GM12878 (cell line): ENCODE results near the gene ATP5PB. TPM values are rescaled to one million over a fixed set of nuclear protein-coding genes. Genes with fewer than 3 reads are reported as not detected.

Source experiments
- ATAC-seq: fragments of 200-7000 bp; cut with Tn5 transposase; 3 replicates; pipeline ENCODE4 v1.9.1; 2020; ENCODE audit warnings: mild to moderate bottlenecking, moderate library complexity
- BruUV-seq: library from RNA; stranded (reverse); fragments of 400-500 nt; replicated peaks from 2 replicates; lab custom pipeline; 2021; lab: Mats Ljungman, UMichigan
- CTCF ChIA-PET: fragments of 300-600 bp; sonication (Branson Sonifier 250); formaldehyde crosslinking; extraction: SDS; loops from one replicate; lab custom pipeline; 2021; ENCODE audit warnings: inconsistent platforms; lab: Yijun Ruan, JAX
- POLR2A ChIA-PET: fragments of 350-600 bp; formaldehyde crosslinking; extraction: SDS; loops from one replicate; lab custom pipeline; 2021; ENCODE audit warnings: inconsistent platforms; lab: Charles Lee
- RAD21 ChIA-PET: fragments of 300-600 bp; sonication (Branson Sonifier 250); formaldehyde crosslinking; loops from one replicate; lab custom pipeline; 2023; ENCODE audit warnings: antibody characterized with exemption; ENCODE audit not compliant: unreplicated experiment; lab: Charles Lee
- SMC1A ChIA-PET: fragments of 300-600 bp; sonication (Branson Sonifier 250); formaldehyde crosslinking; loops from one replicate; lab custom pipeline; 2023; ENCODE audit not compliant: unreplicated experiment, uncharacterized antibody; lab: Charles Lee
- DNase-seq: peaks from one replicate; pipeline ENCODE4 v3.0.0-alpha.2; 2011; ENCODE audit warnings: low read depth, low spot score
- FAIRE-seq: peaks from 3 replicates; lab custom pipeline; 2011; peaks lifted over from hg19 to GRCh38; lab: Jason Lieb, UNC
- H2AFZ ChIP-seq: 2 replicates; pipeline ENCODE4 v1.6.0; 2011; ENCODE audit warnings: low read depth, low read length, control low read depth; ENCODE audit not compliant: control insufficient read depth
- H3K27ac ChIP-seq: 2 replicates; pipeline ENCODE4 v1.5.1; 2011; ENCODE audit warnings: control low read depth; ENCODE audit not compliant: control insufficient read depth, insufficient read depth
- H3K27me3 ChIP-seq, 2 experiments: replicated peaks in 1 of 2; 2 replicates each; pipeline versions ENCODE4 v1.6.0 to v1.6.1; 2011; ENCODE audit warnings: low read length in 1 of 2; ENCODE audit not compliant: control insufficient read depth in 2 of 2, insufficient read depth in 2 of 2
- H3K36me3 ChIP-seq, 2 experiments: 2 replicates each; pipeline ENCODE4 v1.5.1; 2011; ENCODE audit warnings: low read length in 1 of 2; ENCODE audit not compliant: control insufficient read depth in 2 of 2, insufficient read depth in 2 of 2
- H3K4me1 ChIP-seq: 2 replicates; pipeline ENCODE4 v1.6.1; 2011; ENCODE audit warnings: mild to moderate bottlenecking, low read length, moderate library complexity, mixed read lengths; ENCODE audit not compliant: control insufficient read depth, insufficient read depth
- H3K4me2 ChIP-seq: 2 replicates; pipeline ENCODE4 v1.6.0; 2011; ENCODE audit warnings: control low read depth; ENCODE audit not compliant: control insufficient read depth, insufficient read depth
- H3K4me3 ChIP-seq: fragments of 200-600 bp; sonication (generic); 2 replicates; pipeline ENCODE4 v1.5.1; 2016
- H3K79me2 ChIP-seq: 2 replicates; pipeline ENCODE4 v1.6.0; 2011; ENCODE audit warnings: low read length; ENCODE audit not compliant: control insufficient read depth, insufficient read depth
- H3K9ac ChIP-seq: 2 replicates; pipeline ENCODE4 v1.8.0; 2011; ENCODE audit warnings: low read length, control low read depth, mixed read lengths; ENCODE audit not compliant: control insufficient read depth, insufficient read depth
- H3K9me3 ChIP-seq: replicated peaks from 3 replicates; pipeline ENCODE4 v1.5.1; 2011; ENCODE audit warnings: mild to moderate bottlenecking, low read length; ENCODE audit not compliant: control insufficient read depth, insufficient read depth
- H4K20me1 ChIP-seq: 2 replicates; pipeline ENCODE4 v1.6.0; 2011; ENCODE audit not compliant: control insufficient read depth, insufficient read depth
- ATF7 ChIP-seq: fragments of 450-650 bp; IDR thresholded peaks from 2 replicates; pipeline ENCODE4 v1.6.1; 2016; ENCODE audit warnings: low read depth, mild to moderate bottlenecking
- CREB1 ChIP-seq: IDR thresholded peaks from 2 replicates; pipeline ENCODE4 v1.6.1; 2012; ENCODE audit warnings: low read depth, mild to moderate bottlenecking, inconsistent platforms
- CREM ChIP-seq: IDR thresholded peaks from 2 replicates; pipeline ENCODE4 v1.6.1; 2014; ENCODE audit warnings: antibody characterized with exemption, low read depth
- IRF4 ChIP-seq: IDR thresholded peaks from 2 replicates; pipeline ENCODE4 v1.6.1; 2011; ENCODE audit warnings: low read depth, low read length
- KLF5 ChIP-seq: fragments of 450-650 bp; IDR thresholded peaks from 2 replicates; pipeline ENCODE4 v1.6.1; 2014; ENCODE audit warnings: mild to moderate bottlenecking; ENCODE audit not compliant: partially characterized antibody
- MYB ChIP-seq: fragments of 150-350 bp; IDR thresholded peaks from 2 replicates; pipeline ENCODE4 v1.6.1; 2014; ENCODE audit warnings: mild to moderate bottlenecking, low read depth, low read length, borderline replicate concordance
- RAD21 ChIP-seq: IDR thresholded peaks from 2 replicates; pipeline ENCODE4 v1.6.1; 2011; ENCODE audit warnings: mild to moderate bottlenecking, low read depth, low read length, moderate library complexity; ENCODE audit not compliant: insufficient read depth
- RCOR1 ChIP-seq: conservative IDR thresholded peaks from 2 replicates; pipeline ENCODE4 v1.6.1; 2012; ENCODE audit warnings: low read depth, low read length, improper control_type of control experiment
- TCF12 ChIP-seq: IDR thresholded peaks from 2 replicates; pipeline ENCODE4 v1.6.1; 2011; ENCODE audit warnings: low read depth, mild to moderate bottlenecking, low read length
- YY1 ChIP-seq: IDR thresholded peaks from 2 replicates; pipeline ENCODE4 v1.6.1; 2011; ENCODE audit warnings: low read depth, mild to moderate bottlenecking, low read length
- WGBS: methylation state at CpG from one replicate; pipeline ENCODE4 v1.1.6; 2016; ENCODE audit warnings: low lambda C conversion rate; ENCODE audit not compliant: insufficient replicate concordance, insufficient coverage; ENCODE audit errors: missing lambda C conversion rate; 5-methylcytosine and 5-hydroxymethylcytosine counted together
- in situ Hi-C: fragments of 300-500 bp; cut with MboI; formaldehyde crosslinking; loops from 9 replicates; pipeline ENCODE4 v1.14.3; 2018; ENCODE audit warnings: mixed read lengths
- intact Hi-C: fragments of 100-400 bp; cut with micrococcal nuclease; formaldehyde crosslinking; loops from one replicate; pipeline ENCODE4 v1.14.2; 2022; ENCODE audit not compliant: unreplicated experiment
- polyA plus RNA-seq, 11 experiments: library from polyadenylated mRNA; depleted of rRNA in 4 of 11; unstranded in 6 of 11; stranded (reverse) in 5 of 11; fragments of >200 nt; fragmentation: Nextera tagmentation in 4 of 11; fragmentation: Illumina TruSeq in 1 of 11; extraction: Ambion mirVana in 4 of 11; extraction: Trizol in 1 of 11; gene quantifications; 1 replicate in 1 of 11; 2 replicates in 10 of 11; pipeline versions ENCODE4 v1.2.1 to v1.2.3, GENCODE V29; 2011 to 2016; ENCODE audit warnings: inconsistent platforms in 2 of 11, missing spikeins in 2 of 11, low read depth in 1 of 11
- total RNA-seq, 4 experiments: library from RNA; depleted of rRNA in 3 of 4; stranded (reverse); fragments of >200 nt in 3 of 4; fragmentation: Illumina TruSeq in 1 of 4; extraction: Trizol in 1 of 4; gene quantifications; 2 replicates each; pipeline versions ENCODE4 v1.2.1 to v1.2.3, GENCODE V29; 2013 to 2021
- TF ChIP-seq, protein P1 (sequence below): fragments of 150-350 bp; IDR thresholded peaks from 2 replicates; pipeline ENCODE4 v1.6.1; 2014; ENCODE audit warnings: mild to moderate bottlenecking, low read depth, low read length
- TF ChIP-seq, protein P2 (sequence below): fragments of 450-650 bp; IDR thresholded peaks from 2 replicates; pipeline ENCODE4 v1.6.1; 2017; ENCODE audit warnings: low read depth, mild to moderate bottlenecking, moderate library complexity
- TF ChIP-seq, protein P3 (sequence below), 3 experiments: IDR thresholded peaks in 2 of 3; conservative IDR thresholded peaks in 1 of 3; 2 replicates each; pipeline ENCODE4 v1.5.1; 2011; ENCODE audit warnings: low read depth in 3 of 3, low read length in 3 of 3, mild to moderate bottlenecking in 3 of 3, control low read depth in 2 of 3, moderate library complexity in 2 of 3, inconsistent platforms in 1 of 3, mixed read lengths in 1 of 3; ENCODE audit not compliant: control insufficient read depth in 2 of 3, insufficient read depth in 1 of 3; ENCODE audit errors: extremely low read depth in 1 of 3
- TF ChIP-seq, protein P4 (sequence below): fragments of 450-650 bp; IDR thresholded peaks from 2 replicates; pipeline ENCODE4 v1.6.1; 2016; ENCODE audit warnings: mild to moderate bottlenecking
- TF ChIP-seq, protein P5 (sequence below): fragments of 450-650 bp; IDR thresholded peaks from 2 replicates; pipeline ENCODE4 v1.6.1; 2016; ENCODE audit warnings: mild to moderate bottlenecking

Gene ATP5PB
- total and polyA plus RNA-seq, 10 of the 15 experiments (the other 5 are each of a cell fraction or from before 2014, with no cell fraction given): 380 to 1,760 (median 677) TPM

DNA sequence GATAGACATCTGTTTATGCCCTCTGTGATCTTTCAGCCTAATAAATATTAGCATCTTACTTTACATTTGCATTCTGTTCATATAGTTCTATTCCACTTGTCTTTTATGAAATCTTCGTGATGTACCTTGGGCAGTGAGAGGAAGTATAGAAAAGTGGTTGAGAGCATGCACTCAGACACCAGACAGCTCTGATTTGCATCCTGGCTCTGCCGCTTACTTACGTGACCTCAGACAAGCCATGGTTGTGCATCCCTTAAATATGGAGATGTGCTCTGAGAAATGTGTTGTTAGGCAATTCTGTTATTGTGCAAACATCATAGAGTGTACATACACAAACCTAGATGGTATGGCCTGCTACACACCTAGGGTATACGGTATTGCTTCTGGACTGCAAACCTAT lies 44.7 kb upstream of the ATP5PB start (continued):
- TF ChIP-seq IRF4 (no peak), MYB (no peak), ATF7 (no peak), YY1 (no peak), CREB1 (no peak), RCOR1 (no peak), KLF5 (no peak)
- TF ChIP-seq, protein P1, sequence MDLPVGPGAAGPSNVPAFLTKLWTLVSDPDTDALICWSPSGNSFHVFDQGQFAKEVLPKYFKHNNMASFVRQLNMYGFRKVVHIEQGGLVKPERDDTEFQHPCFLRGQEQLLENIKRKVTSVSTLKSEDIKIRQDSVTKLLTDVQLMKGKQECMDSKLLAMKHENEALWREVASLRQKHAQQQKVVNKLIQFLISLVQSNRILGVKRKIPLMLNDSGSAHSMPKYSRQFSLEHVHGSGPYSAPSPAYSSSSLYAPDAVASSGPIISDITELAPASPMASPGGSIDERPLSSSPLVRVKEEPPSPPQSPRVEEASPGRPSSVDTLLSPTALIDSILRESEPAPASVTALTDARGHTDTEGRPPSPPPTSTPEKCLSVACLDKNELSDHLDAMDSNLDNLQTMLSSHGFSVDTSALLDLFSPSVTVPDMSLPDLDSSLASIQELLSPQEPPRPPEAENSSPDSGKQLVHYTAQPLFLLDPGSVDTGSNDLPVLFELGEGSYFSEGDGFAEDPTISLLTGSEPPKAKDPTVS: no peak
- TF ChIP-seq, protein P2, sequence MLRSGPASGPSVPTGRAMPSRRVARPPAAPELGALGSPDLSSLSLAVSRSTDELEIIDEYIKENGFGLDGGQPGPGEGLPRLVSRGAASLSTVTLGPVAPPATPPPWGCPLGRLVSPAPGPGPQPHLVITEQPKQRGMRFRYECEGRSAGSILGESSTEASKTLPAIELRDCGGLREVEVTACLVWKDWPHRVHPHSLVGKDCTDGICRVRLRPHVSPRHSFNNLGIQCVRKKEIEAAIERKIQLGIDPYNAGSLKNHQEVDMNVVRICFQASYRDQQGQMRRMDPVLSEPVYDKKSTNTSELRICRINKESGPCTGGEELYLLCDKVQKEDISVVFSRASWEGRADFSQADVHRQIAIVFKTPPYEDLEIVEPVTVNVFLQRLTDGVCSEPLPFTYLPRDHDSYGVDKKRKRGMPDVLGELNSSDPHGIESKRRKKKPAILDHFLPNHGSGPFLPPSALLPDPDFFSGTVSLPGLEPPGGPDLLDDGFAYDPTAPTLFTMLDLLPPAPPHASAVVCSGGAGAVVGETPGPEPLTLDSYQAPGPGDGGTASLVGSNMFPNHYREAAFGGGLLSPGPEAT: no peak

DNA sequence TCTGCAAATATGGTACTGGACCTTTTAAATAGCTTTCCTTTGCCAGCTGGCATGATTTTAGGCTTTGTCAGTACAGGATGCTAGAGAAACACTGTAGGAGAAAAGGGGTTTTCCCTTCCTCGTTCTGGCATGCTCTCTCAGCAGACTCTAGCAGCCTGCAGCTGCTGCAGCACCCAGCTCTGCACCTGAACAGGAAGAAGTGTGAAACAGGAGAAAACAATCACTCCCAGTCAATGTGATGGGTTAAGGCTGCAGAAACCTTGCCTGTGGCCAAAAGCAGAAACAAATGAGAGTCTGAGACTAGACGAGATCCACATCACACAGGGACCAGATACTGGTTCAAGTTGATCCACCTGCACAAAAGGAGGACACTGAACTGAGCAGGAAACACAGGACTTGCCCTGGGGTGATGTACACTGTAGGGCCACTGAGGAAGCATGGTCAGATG lies 42.9 kb upstream of the ATP5PB start:
- DNase-seq (peak; percentile 63), ATAC-seq (peak; percentile 98), FAIRE-seq (peak; percentile 61)
- Histone ChIP-seq H3K4me2 (peak overlapping the region; percentile 45), H3K4me1 (peaks cover 5% of the 10 kb centered on the region), H3K27me3 (no peaks in the 10 kb centered on the region), H3K9ac (no peak overlapping the region), H2AFZ (peak overlapping the region; percentile 59; the same call in 1 of the 2 replicates), H3K9me3 (no peaks in the 10 kb centered on the region), H3K36me3 (no peaks in the 10 kb centered on the region), H3K4me3 (no peak overlapping the region), H3K79me2 (no peaks in the 10 kb centered on the region), H3K27ac (no peak overlapping the region), H4K20me1 (no peaks in the 10 kb centered on the region)
- SMC1A ChIA-PET: interaction anchor here (0.6 to 1.5 kb wide), 4 partner anchors 9 to 401 kb away, joined by 3 to 6 read pairs (median 4); no protein-coding TSS in a partner anchor
- intact Hi-C loops: loop anchor here (10.0 kb wide), 1 partner anchor 358 kb away; no protein-coding TSS in a partner anchor
- CTCF ChIA-PET: interaction anchor here (1.2 to 1.9 kb wide), 4 partner anchors 37 to 376 kb away, joined by 3 to 8 read pairs (median 3); no protein-coding TSS in a partner anchor
- 4% methylated on average over 2 of the region's 2 CpGs for WGBS
- RAD21 ChIA-PET: interaction anchor here (0.8 to 2.7 kb wide), 3 partner anchors 10 to 376 kb away, joined by 3 to 9 read pairs (median 4); no protein-coding TSS in a partner anchor
- POLR2A ChIA-PET: no interaction called here
- BruUV-seq: no TSS peak
- in situ Hi-C loops: no loop called here
- TF ChIP-seq, protein P3, sequence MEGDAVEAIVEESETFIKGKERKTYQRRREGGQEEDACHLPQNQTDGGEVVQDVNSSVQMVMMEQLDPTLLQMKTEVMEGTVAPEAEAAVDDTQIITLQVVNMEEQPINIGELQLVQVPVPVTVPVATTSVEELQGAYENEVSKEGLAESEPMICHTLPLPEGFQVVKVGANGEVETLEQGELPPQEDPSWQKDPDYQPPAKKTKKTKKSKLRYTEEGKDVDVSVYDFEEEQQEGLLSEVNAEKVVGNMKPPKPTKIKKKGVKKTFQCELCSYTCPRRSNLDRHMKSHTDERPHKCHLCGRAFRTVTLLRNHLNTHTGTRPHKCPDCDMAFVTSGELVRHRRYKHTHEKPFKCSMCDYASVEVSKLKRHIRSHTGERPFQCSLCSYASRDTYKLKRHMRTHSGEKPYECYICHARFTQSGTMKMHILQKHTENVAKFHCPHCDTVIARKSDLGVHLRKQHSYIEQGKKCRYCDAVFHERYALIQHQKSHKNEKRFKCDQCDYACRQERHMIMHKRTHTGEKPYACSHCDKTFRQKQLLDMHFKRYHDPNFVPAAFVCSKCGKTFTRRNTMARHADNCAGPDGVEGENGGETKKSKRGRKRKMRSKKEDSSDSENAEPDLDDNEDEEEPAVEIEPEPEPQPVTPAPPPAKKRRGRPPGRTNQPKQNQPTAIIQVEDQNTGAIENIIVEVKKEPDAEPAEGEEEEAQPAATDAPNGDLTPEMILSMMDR (IDR thresholded peaks at IDR 0.05 in 2 of 3, conservative IDR thresholded peaks at IDR 0.05 in 1 of 3; ENCODE audit: control insufficient read depth in 2 of 3, extremely low read depth in 1 of 3, insufficient read depth in 1 of 3, low read depth in 3 of 3, low read length in 3 of 3): no peak
- TF ChIP-seq IRF4: 0 out of 2 replicates have a peak, but pooled peaks have one; percentile 36
- 0 out of 2 replicates have a peak, but pooled peaks have one; percentile 7 for TF ChIP-seq RAD21
- peak; percentile 70; the same call in 1 of the 2 replicates for TF ChIP-seq TCF12
- TF ChIP-seq CREM: peak; percentile 28; the same call in 1 of the 2 replicates
- TF ChIP-seq, protein P4, sequence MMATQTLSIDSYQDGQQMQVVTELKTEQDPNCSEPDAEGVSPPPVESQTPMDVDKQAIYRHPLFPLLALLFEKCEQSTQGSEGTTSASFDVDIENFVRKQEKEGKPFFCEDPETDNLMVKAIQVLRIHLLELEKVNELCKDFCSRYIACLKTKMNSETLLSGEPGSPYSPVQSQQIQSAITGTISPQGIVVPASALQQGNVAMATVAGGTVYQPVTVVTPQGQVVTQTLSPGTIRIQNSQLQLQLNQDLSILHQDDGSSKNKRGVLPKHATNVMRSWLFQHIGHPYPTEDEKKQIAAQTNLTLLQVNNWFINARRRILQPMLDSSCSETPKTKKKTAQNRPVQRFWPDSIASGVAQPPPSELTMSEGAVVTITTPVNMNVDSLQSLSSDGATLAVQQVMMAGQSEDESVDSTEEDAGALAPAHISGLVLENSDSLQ: 0 out of 2 replicates have a peak, but pooled peaks have one; percentile 22
- TF ChIP-seq, protein P5, sequence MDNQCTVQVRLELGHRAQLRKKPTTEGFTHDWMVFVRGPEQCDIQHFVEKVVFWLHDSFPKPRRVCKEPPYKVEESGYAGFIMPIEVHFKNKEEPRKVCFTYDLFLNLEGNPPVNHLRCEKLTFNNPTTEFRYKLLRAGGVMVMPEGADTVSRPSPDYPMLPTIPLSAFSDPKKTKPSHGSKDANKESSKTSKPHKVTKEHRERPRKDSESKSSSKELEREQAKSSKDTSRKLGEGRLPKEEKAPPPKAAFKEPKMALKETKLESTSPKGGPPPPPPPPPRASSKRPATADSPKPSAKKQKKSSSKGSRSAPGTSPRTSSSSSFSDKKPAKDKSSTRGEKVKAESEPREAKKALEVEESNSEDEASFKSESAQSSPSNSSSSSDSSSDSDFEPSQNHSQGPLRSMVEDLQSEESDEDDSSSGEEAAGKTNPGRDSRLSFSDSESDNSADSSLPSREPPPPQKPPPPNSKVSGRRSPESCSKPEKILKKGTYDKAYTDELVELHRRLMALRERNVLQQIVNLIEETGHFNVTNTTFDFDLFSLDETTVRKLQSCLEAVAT: peak; percentile 75
